H1 (cell line): ENCODE results near the gene PACRGL. TPM values are rescaled to one million over a fixed set of nuclear protein-coding genes. Genes with fewer than 3 reads are reported as not detected.

ENCODE experiments used
- CTCF ChIA-PET: fragments of 300-600 bp; sonication (Branson Sonifier 250); formaldehyde crosslinking; loops from one replicate; lab custom pipeline; 2021; ENCODE audit not compliant: partially characterized antibody; lab: Charles Lee
- POLR2A ChIA-PET: fragments of 300-600 bp; sonication (Branson Sonifier 250); formaldehyde crosslinking; loops from one replicate; lab custom pipeline; 2021; ENCODE audit warnings: inconsistent platforms; ENCODE audit not compliant: partially characterized antibody; lab: Charles Lee
- DNase-seq, 2 experiments: peaks; one replicate each; pipeline versions ENCODE4 v3.0.0 to v3.0.0-alpha.2; 2010 to 2022; ENCODE audit warnings: low spot score in 2 of 2, low read depth in 1 of 2, mixed read lengths in 1 of 2
- FAIRE-seq: peaks from 2 replicates; lab custom pipeline; 2011; peaks lifted over from hg19 to GRCh38; lab: Jason Lieb, UNC
- H2AFZ ChIP-seq: 2 replicates; pipeline ENCODE4 v1.8.1; 2012; ENCODE audit warnings: low read length, inconsistent platforms
- H2AK5ac ChIP-seq: 2 replicates; pipeline ENCODE4 v1.6.1; 2013; ENCODE audit warnings: low read depth, low read length
- H2BK120ac ChIP-seq: replicated peaks from 2 replicates; pipeline ENCODE3; 2013; ENCODE audit warnings: low read depth, low read length, inconsistent platforms
- H2BK12ac ChIP-seq: 2 replicates; pipeline ENCODE4 v1.6.1; 2013; ENCODE audit warnings: low read depth, low read length
- H2BK15ac ChIP-seq: 2 replicates; pipeline ENCODE4 v1.6.1; 2013; ENCODE audit warnings: low read length
- H2BK20ac ChIP-seq: 2 replicates; pipeline ENCODE4 v1.6.1; 2013; ENCODE audit warnings: low read length
- H2BK5ac ChIP-seq: 2 replicates; pipeline ENCODE4 v1.6.1; 2013; ENCODE audit warnings: low read depth, low read length
- H3K14ac ChIP-seq: 2 replicates; pipeline ENCODE4 v1.6.1; 2013; ENCODE audit warnings: inconsistent platforms; ENCODE audit not compliant: insufficient read length
- H3K18ac ChIP-seq: 2 replicates; pipeline ENCODE4 v1.6.1; 2013; ENCODE audit warnings: low read length; ENCODE audit errors: extremely low read depth
- H3K23ac ChIP-seq: 2 replicates; pipeline ENCODE4 v1.6.1; 2013; ENCODE audit warnings: inconsistent platforms; ENCODE audit not compliant: insufficient read length
- H3K23me2 ChIP-seq: 2 replicates; pipeline ENCODE4 v1.6.1; 2013; ENCODE audit warnings: low read depth, low read length
- H3K27ac ChIP-seq: 2 replicates; pipeline ENCODE4 v1.6.1; 2011; ENCODE audit warnings: low read depth, low read length, inconsistent platforms
- H3K27me3 ChIP-seq, 4 experiments: replicated peaks in 1 of 4; 1 replicate in 1 of 4; 2 replicates in 3 of 4; pipeline versions ENCODE4 v1.6.1 to v1.8.1; 2011 to 2013; ENCODE audit warnings: low read length in 3 of 4, mild to moderate bottlenecking in 3 of 4, inconsistent platforms in 2 of 4, mixed read lengths in 2 of 4, moderate library complexity in 1 of 4; ENCODE audit not compliant: control insufficient read depth in 3 of 4, insufficient read depth in 3 of 4; ENCODE audit errors: extremely low read depth in 1 of 4
- H3K36me3 ChIP-seq, 4 experiments: 2 replicates each; pipeline versions ENCODE4 v1.6.1 to v1.8.1; 2011 to 2013; ENCODE audit warnings: mild to moderate bottlenecking in 4 of 4, low read length in 3 of 4, moderate library complexity in 2 of 4, control low read depth in 1 of 4, inconsistent platforms in 1 of 4; ENCODE audit not compliant: insufficient read depth in 4 of 4, control insufficient read depth in 2 of 4
- H3K4ac ChIP-seq: replicated peaks from 2 replicates; pipeline ENCODE3; 2013; ENCODE audit warnings: low read length, low read depth, mixed read lengths, inconsistent platforms; ENCODE audit not compliant: insufficient read length
- H3K4me1 ChIP-seq, 4 experiments: replicated peaks in 1 of 4; 1 replicate in 1 of 4; 2 replicates in 3 of 4; pipeline versions ENCODE4 v1.6.1 to v1.8.1; 2011 to 2013; ENCODE audit warnings: low read length in 3 of 4, inconsistent platforms in 2 of 4, mixed read lengths in 1 of 4; ENCODE audit not compliant: insufficient read depth in 4 of 4, control insufficient read depth in 3 of 4
- H3K4me2 ChIP-seq, 2 experiments: 2 replicates each; pipeline versions ENCODE4 v1.6.1 to v1.8.1; 2011 to 2013; ENCODE audit warnings: low read depth in 2 of 2, low read length in 2 of 2, control low read depth in 1 of 2, inconsistent platforms in 1 of 2, mild to moderate bottlenecking in 1 of 2; ENCODE audit not compliant: insufficient read depth in 1 of 2
- H3K4me3 ChIP-seq, 4 experiments: fragments of 200-600, 300-600 bp in 1 of 4; sonication (generic), shearing (Covaris generic), sonication (Bioruptor Twin) in 1 of 4; 2 replicates each; pipeline versions ENCODE4 v1.5.1 to v1.8.1; 2011 to 2016; ENCODE audit warnings: low read length in 4 of 4, low read depth in 3 of 4, control low read depth in 2 of 4, inconsistent platforms in 2 of 4, mild to moderate bottlenecking in 2 of 4, mixed read lengths in 1 of 4, moderate library complexity in 1 of 4; ENCODE audit not compliant: insufficient read depth in 2 of 4; ENCODE audit errors: extremely low read depth in 1 of 4
- H3K56ac ChIP-seq: replicated peaks from 2 replicates; pipeline ENCODE3; 2013; ENCODE audit warnings: low read depth, mild to moderate bottlenecking, mixed read lengths, low read length, inconsistent platforms; ENCODE audit not compliant: insufficient read length
- H3K79me1 ChIP-seq: 2 replicates; pipeline ENCODE4 v1.6.1; 2013; ENCODE audit warnings: low read depth, low read length, control low read depth
- H3K79me2 ChIP-seq, 2 experiments: 2 replicates each; pipeline versions ENCODE4 v1.6.1 to v1.8.1; 2012 to 2013; ENCODE audit warnings: low read length in 2 of 2, mild to moderate bottlenecking in 2 of 2, inconsistent platforms in 1 of 2; ENCODE audit not compliant: insufficient read depth in 2 of 2, control insufficient read depth in 1 of 2
- H3K9ac ChIP-seq, 4 experiments: replicated peaks in 1 of 4; 1 replicate in 1 of 4; 2 replicates in 3 of 4; pipeline versions ENCODE4 v1.6.1 to v1.8.1; 2011 to 2013; ENCODE audit warnings: low read depth in 3 of 4, low read length in 3 of 4, control low read depth in 2 of 4, mild to moderate bottlenecking in 2 of 4, moderate library complexity in 2 of 4, inconsistent platforms in 1 of 4; ENCODE audit errors: extremely low read depth in 1 of 4
- H3K9me3 ChIP-seq, 2 experiments: 2 replicates each; pipeline versions ENCODE4 v1.6.1 to v1.8.1; 2012 to 2013; ENCODE audit warnings: mild to moderate bottlenecking in 2 of 2, moderate library complexity in 2 of 2, control low read depth in 1 of 2, inconsistent platforms in 1 of 2, low read depth in 1 of 2, low read length in 1 of 2, mixed read lengths in 1 of 2; ENCODE audit not compliant: insufficient read depth in 2 of 2
- H4K20me1 ChIP-seq, 2 experiments: replicated peaks in 1 of 2; 2 replicates each; pipeline versions ENCODE3 to v1.8.1; 2011 to 2013; ENCODE audit warnings: inconsistent platforms in 2 of 2, low read length in 2 of 2, mild to moderate bottlenecking in 1 of 2; ENCODE audit not compliant: insufficient read depth in 2 of 2, control insufficient read depth in 1 of 2
- H4K5ac ChIP-seq: 2 replicates; pipeline ENCODE4 v1.6.1; 2013; ENCODE audit warnings: low read length, low read depth, mixed read lengths, inconsistent platforms; ENCODE audit not compliant: insufficient read length
- H4K8ac ChIP-seq: 2 replicates; pipeline ENCODE4 v1.8.0; 2013; ENCODE audit warnings: mild to moderate bottlenecking, moderate library complexity, low read length, inconsistent platforms; ENCODE audit not compliant: insufficient read depth; ENCODE audit errors: extremely low read depth
- H4K91ac ChIP-seq: replicated peaks from 2 replicates; pipeline ENCODE3; 2013; ENCODE audit warnings: low read length, mixed read lengths, inconsistent platforms; ENCODE audit not compliant: insufficient read length
- CBX5 ChIP-seq: fragments of 300-800, 300-1000 bp; sonication (generic); IDR thresholded peaks from 2 replicates; pipeline ENCODE4 v1.7.1; 2016; ENCODE audit warnings: antibody characterized with exemption, low read length, low read depth
- CEBPB ChIP-seq: IDR thresholded peaks from 2 replicates; pipeline ENCODE4 v1.6.1; 2012; ENCODE audit warnings: low read depth, low read length
- CREB1 ChIP-seq: IDR thresholded peaks from 2 replicates; pipeline ENCODE4 v1.6.1; 2012; ENCODE audit warnings: inconsistent platforms
- EP300 ChIP-seq, 2 experiments: IDR thresholded peaks; 1 replicate in 1 of 2; 2 replicates in 1 of 2; pipeline ENCODE4 v1.6.1; 2011 to 2012; ENCODE audit warnings: low read depth in 2 of 2, low read length in 2 of 2, mild to moderate bottlenecking in 2 of 2, borderline replicate concordance in 1 of 2, inconsistent platforms in 1 of 2, moderate library complexity in 1 of 2
- KDM5A ChIP-seq: fragments of 200-600 bp; IDR thresholded peaks from 2 replicates; pipeline ENCODE4 v1.7.1; 2012; ENCODE audit warnings: mild to moderate bottlenecking, low read length, inconsistent platforms, mixed read lengths
- RAD21 ChIP-seq, 2 experiments: IDR thresholded peaks in 1 of 2; conservative IDR thresholded peaks in 1 of 2; 2 replicates each; pipeline ENCODE4 v1.6.1; 2011; ENCODE audit warnings: low read depth in 2 of 2, low read length in 2 of 2, improper control_type of control experiment in 1 of 2, inconsistent platforms in 1 of 2, mild to moderate bottlenecking in 1 of 2, moderate library complexity in 1 of 2
- SIRT6 ChIP-seq: IDR thresholded peaks from one replicate; pipeline ENCODE4 v1.7.1; 2012; ENCODE audit warnings: low read length, inconsistent platforms
- SRF ChIP-seq: IDR thresholded peaks from 2 replicates; pipeline ENCODE4 v1.6.1; 2011; ENCODE audit warnings: mild to moderate bottlenecking, low read depth, low read length, moderate library complexity
- TAF1 ChIP-seq: IDR thresholded peaks from 2 replicates; pipeline ENCODE4 v1.6.1; 2011; ENCODE audit warnings: mild to moderate bottlenecking, low read depth, low read length
- TCF12 ChIP-seq: IDR thresholded peaks from 2 replicates; pipeline ENCODE4 v1.6.1; 2011; ENCODE audit warnings: low read depth, mild to moderate bottlenecking, low read length
- TEAD4 ChIP-seq: IDR thresholded peaks from 2 replicates; pipeline ENCODE4 v1.6.1; 2012; ENCODE audit warnings: low read depth, low read length, inconsistent platforms, mixed read lengths
- USF2 ChIP-seq: IDR thresholded peaks from 2 replicates; pipeline ENCODE4 v1.6.1; 2011; ENCODE audit warnings: low read length, improper control_type of control experiment
- YY1 ChIP-seq: IDR thresholded peaks from 2 replicates; pipeline ENCODE4 v1.6.1; 2011; ENCODE audit warnings: low read depth, mild to moderate bottlenecking, low read length
- WGBS, 2 experiments: shearing (Covaris generic) in 1 of 2; methylation state at CpG; one replicate each; pipeline versions ENCODE4 v1.1.6 to v1.1.7; 2013 to 2015; ENCODE audit warnings: low lambda C conversion rate in 2 of 2, mixed read lengths in 2 of 2, inconsistent platforms in 1 of 2, low coverage in 1 of 2, missing lambda C conversion rate in 1 of 2; ENCODE audit not compliant: insufficient replicate concordance in 2 of 2, insufficient coverage in 1 of 2, insufficient read length in 1 of 2; ENCODE audit errors: extremely low coverage in 1 of 2, missing lambda C conversion rate in 1 of 2; 5-methylcytosine and 5-hydroxymethylcytosine counted together
- polyA plus RNA-seq, 7 experiments: library from polyadenylated mRNA; depleted of rRNA in 3 of 7; stranded (reverse) in 5 of 7; unstranded in 2 of 7; fragments of >200 nt in 5 of 7; fragments of 200-250 nt in 2 of 7; gene quantifications; 1 replicate in 5 of 7; 2 replicates in 1 of 7; 4 replicates in 1 of 7; pipeline versions ENCODE4 v1.2.1 to v1.2.3, GENCODE V29; 2011 to 2013; ENCODE audit warnings: missing spikeins in 2 of 7, mixed read lengths in 2 of 7
- total RNA-seq: library from RNA; stranded (reverse); fragmentation: NEBNext Ultra II Directional; extraction: Animal tissue kit (Norgen Biotek cat#: 25700); gene quantifications from 2 replicates; pipeline ENCODE4 v1.2.1, GENCODE V29; 2021

Gene PACRGL
- total and polyA plus RNA-seq, 2 of the 8 experiments (the other 6 are each of a cell fraction or from before 2014, with no cell fraction given), result 7.0 to 13.7 TPM

- Histone ChIP-seq H4K8ac (no peak overlapping the region), H3K79me2 (no peaks in the 10 kb centered on the region), H3K4me3 (no peak overlapping the region), H3K4me1 (no peaks in the 10 kb centered on the region), H3K79me1 (no peaks in the 10 kb centered on the region), H3K56ac (no peak overlapping the region), H2BK120ac (no peak overlapping the region), H3K23me2 (no peaks in the 10 kb centered on the region; the same call in 1 of the 2 replicates), H3K9ac (no peak overlapping the region), H2BK5ac (no peak overlapping the region), H4K5ac (no peak overlapping the region), H3K18ac (no peak overlapping the region), H3K9me3 (no peaks in the 10 kb centered on the region), H3K4me2 (no peak overlapping the region), H2AK5ac (no peak overlapping the region), H3K36me3 (no peaks in the 10 kb centered on the region), H4K20me1 (no peaks in the 10 kb centered on the region), H2BK20ac (no peak overlapping the region), H3K23ac (no peak overlapping the region), H2BK12ac (no peak overlapping the region), H3K27ac (no peak overlapping the region), H2AFZ (no peak overlapping the region), H3K27me3 (no peaks in the 10 kb centered on the region), H3K14ac (no peak overlapping the region), H4K91ac (no peak overlapping the region), H2BK15ac (no peak overlapping the region), H3K4ac (no peak overlapping the region)
- FAIRE-seq (no peak), DNase-seq (no peak)
- POLR2A ChIA-PET, result no interaction called here
- 88% methylated on average over 3 of the region's 3 CpGs; no CpG with 5 or more reads in 1 of the 2 experiments for WGBS, 2 experiments
- CTCF ChIA-PET, result interaction anchor here (0.8 to 1.8 kb wide), 12 partner anchors 77 to 379 kb away, joined by 3 to 5 read pairs (median 3); no protein-coding TSS in a partner anchor
- TF ChIP-seq SRF (no peak), CREB1 (no peak), USF2 (no peak), TAF1 (no peak), TCF12 (no peak), SIRT6 (no peak), YY1 (no peak), RAD21 (IDR thresholded peaks at IDR 0.05 in 1 of 2, conservative IDR thresholded peaks at IDR 0.05 in 1 of 2; ENCODE audit: low read depth in 2 of 2, low read length in 2 of 2) (no peak), CEBPB (no peak), EP300 (IDR thresholded peaks at IDR 0.05; ENCODE audit: borderline replicate concordance in 1 of 2, low read depth in 2 of 2, low read length in 2 of 2) (no peak), KDM5A (no peak), TEAD4 (no peak), CBX5 (no peak)
Measured at GRCh38 chr4:20683766-20684165, 16.5 kb upstream of the PACRGL start.
